GM12874 (cell line): Measurements from ENCODE around the gene CCDC87.

Source experiments
- CTCF ChIP-seq: IDR thresholded peaks from 2 replicates; pipeline ENCODE4 v1.5.1; 2011; ENCODE audit warnings: low read depth, mild to moderate bottlenecking, control low read depth, low read length, moderate library complexity; ENCODE audit not compliant: insufficient read depth

The CCDC87 gene

GRCh38 chr11:66607126-66607834, 14.4 kb upstream of the CCDC87 start:
- no peak for TF ChIP-seq CTCF

GRCh38 chr11:66604155-66604554, 11.3 kb upstream of the CCDC87 start:
- no peak for TF ChIP-seq CTCF

DNA sequence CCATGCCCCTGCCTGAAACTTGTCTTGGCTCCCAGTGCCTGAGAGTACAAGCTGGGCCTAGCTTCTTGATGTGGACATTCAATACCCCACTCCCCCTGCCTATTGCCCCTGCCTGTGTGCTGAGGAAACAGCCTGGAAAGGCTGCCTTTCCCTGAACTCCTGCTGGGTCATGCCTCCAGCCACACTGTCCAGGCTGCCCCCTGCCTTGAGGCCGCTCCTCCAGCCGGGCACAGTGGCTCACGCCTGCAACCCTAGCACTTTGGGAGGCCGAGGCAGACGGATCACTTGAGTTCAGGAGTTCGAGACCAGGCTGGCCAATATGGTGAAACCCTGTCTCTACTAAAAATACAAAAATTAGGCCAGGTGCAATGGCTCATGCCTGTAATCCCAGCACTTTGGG, 10.2 kb upstream of the CCDC87 start:
- no peak for TF ChIP-seq CTCF

DNA sequence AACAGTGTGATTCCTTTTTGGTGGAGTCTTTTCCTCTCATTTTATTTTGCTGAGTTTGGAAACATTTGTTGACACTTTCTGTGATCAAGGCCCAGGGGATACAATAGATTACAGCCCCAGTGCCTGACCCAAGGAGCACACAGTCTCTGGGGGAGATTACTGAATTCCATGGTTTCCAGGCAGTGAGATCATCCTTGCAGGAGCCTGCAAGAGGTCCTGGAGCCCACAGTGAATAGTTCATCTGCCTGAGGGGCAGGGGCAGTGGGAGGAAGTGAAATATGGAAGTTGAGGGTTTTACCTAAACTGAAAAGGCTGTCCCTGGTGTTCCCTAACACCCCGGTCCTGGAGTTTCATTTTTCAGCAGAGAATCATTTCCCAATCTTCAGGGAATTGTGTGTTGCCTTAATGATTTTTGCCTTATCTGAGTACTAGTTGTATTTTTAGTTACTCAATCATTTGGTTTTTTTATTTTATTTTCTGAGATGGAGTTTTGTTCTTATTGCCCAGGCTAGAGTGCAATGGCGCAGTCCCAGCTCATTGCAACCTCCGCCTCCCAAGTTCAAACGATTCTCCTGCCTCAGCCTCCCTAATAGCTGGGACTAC, 7.9 kb upstream of the CCDC87 start:
- TF ChIP-seq CTCF = no peak

DNA sequence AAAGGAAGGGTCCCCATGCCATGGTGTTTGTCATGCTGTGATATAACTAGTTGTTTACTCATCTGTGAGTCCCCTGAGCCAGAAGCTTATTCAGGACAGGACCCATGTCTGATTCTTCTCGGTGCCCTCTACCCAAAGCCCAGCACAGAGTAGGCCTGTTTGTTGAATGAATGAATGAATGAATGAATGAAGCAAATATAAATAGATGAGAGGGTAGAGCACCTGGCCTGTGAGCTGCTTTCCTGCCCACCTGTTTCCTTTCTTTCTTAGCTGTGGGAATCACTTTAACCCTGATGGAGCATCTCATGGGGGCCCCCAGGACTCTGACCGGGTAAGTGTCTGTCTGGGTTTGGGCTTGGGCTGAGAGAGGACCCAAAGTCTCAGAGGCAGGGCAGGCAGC, 7.4 kb upstream of the CCDC87 start:
- no peak for TF ChIP-seq CTCF

- TF ChIP-seq CTCF = no peak
Observed at GRCh38 chr11:66598993-66599392, 6.1 kb upstream of the CCDC87 start.

- TF ChIP-seq CTCF = no peak
Observed at GRCh38 chr11:66595245-66595904, 2.5 kb upstream of the CCDC87 start.
